GM12878 (cell line): ENCODE results near the gene MITF. TPM values are rescaled to one million over a fixed set of nuclear protein-coding genes. Genes with fewer than 3 reads are reported as not detected.

ENCODE experiments used
- ATAC-seq: fragments of 200-7000 bp; cut with Tn5 transposase; 3 replicates; pipeline ENCODE4 v1.9.1; 2020; ENCODE audit warnings: mild to moderate bottlenecking, moderate library complexity
- BruUV-seq: library from RNA; stranded (reverse); fragments of 400-500 nt; replicated peaks from 2 replicates; lab custom pipeline; 2021; lab: Mats Ljungman, UMichigan
- CTCF ChIA-PET: fragments of 300-600 bp; sonication (Branson Sonifier 250); formaldehyde crosslinking; extraction: SDS; loops from one replicate; lab custom pipeline; 2021; ENCODE audit warnings: inconsistent platforms; lab: Yijun Ruan, JAX
- POLR2A ChIA-PET: fragments of 350-600 bp; formaldehyde crosslinking; extraction: SDS; loops from one replicate; lab custom pipeline; 2021; ENCODE audit warnings: inconsistent platforms; lab: Charles Lee
- RAD21 ChIA-PET: fragments of 300-600 bp; sonication (Branson Sonifier 250); formaldehyde crosslinking; loops from one replicate; lab custom pipeline; 2023; ENCODE audit warnings: antibody characterized with exemption; ENCODE audit not compliant: unreplicated experiment; lab: Charles Lee
- SMC1A ChIA-PET: fragments of 300-600 bp; sonication (Branson Sonifier 250); formaldehyde crosslinking; loops from one replicate; lab custom pipeline; 2023; ENCODE audit not compliant: unreplicated experiment, uncharacterized antibody; lab: Charles Lee
- DNase-seq: peaks from one replicate; pipeline ENCODE4 v3.0.0-alpha.2; 2011; ENCODE audit warnings: low read depth, low spot score
- FAIRE-seq: peaks from 3 replicates; lab custom pipeline; 2011; peaks lifted over from hg19 to GRCh38; lab: Jason Lieb, UNC
- H2AFZ ChIP-seq: 2 replicates; pipeline ENCODE4 v1.6.0; 2011; ENCODE audit warnings: low read depth, low read length, control low read depth; ENCODE audit not compliant: control insufficient read depth
- H3K27ac ChIP-seq: 2 replicates; pipeline ENCODE4 v1.5.1; 2011; ENCODE audit warnings: control low read depth; ENCODE audit not compliant: control insufficient read depth, insufficient read depth
- H3K27me3 ChIP-seq, 2 experiments: replicated peaks in 1 of 2; 2 replicates each; pipeline versions ENCODE4 v1.6.0 to v1.6.1; 2011; ENCODE audit warnings: low read length in 1 of 2; ENCODE audit not compliant: control insufficient read depth in 2 of 2, insufficient read depth in 2 of 2
- H3K36me3 ChIP-seq, 2 experiments: 2 replicates each; pipeline ENCODE4 v1.5.1; 2011; ENCODE audit warnings: low read length in 1 of 2; ENCODE audit not compliant: control insufficient read depth in 2 of 2, insufficient read depth in 2 of 2
- H3K4me1 ChIP-seq: 2 replicates; pipeline ENCODE4 v1.6.1; 2011; ENCODE audit warnings: mild to moderate bottlenecking, low read length, moderate library complexity, mixed read lengths; ENCODE audit not compliant: control insufficient read depth, insufficient read depth
- H3K4me2 ChIP-seq: 2 replicates; pipeline ENCODE4 v1.6.0; 2011; ENCODE audit warnings: control low read depth; ENCODE audit not compliant: control insufficient read depth, insufficient read depth
- H3K4me3 ChIP-seq: fragments of 200-600 bp; sonication (generic); 2 replicates; pipeline ENCODE4 v1.5.1; 2016
- H3K79me2 ChIP-seq: 2 replicates; pipeline ENCODE4 v1.6.0; 2011; ENCODE audit warnings: low read length; ENCODE audit not compliant: control insufficient read depth, insufficient read depth
- H3K9ac ChIP-seq: 2 replicates; pipeline ENCODE4 v1.8.0; 2011; ENCODE audit warnings: low read length, control low read depth, mixed read lengths; ENCODE audit not compliant: control insufficient read depth, insufficient read depth
- H3K9me3 ChIP-seq: replicated peaks from 3 replicates; pipeline ENCODE4 v1.5.1; 2011; ENCODE audit warnings: mild to moderate bottlenecking, low read length; ENCODE audit not compliant: control insufficient read depth, insufficient read depth
- H4K20me1 ChIP-seq: 2 replicates; pipeline ENCODE4 v1.6.0; 2011; ENCODE audit not compliant: control insufficient read depth, insufficient read depth
- ESRRA ChIP-seq: IDR thresholded peaks from 2 replicates; pipeline ENCODE4 v1.6.1; 2012; ENCODE audit warnings: mild to moderate bottlenecking, low read length, improper control_type of control experiment
- EZH2 ChIP-seq: IDR thresholded peaks from 2 replicates; pipeline ENCODE4 v1.6.1; 2012; ENCODE audit warnings: low read depth, mild to moderate bottlenecking, control low read depth, inconsistent platforms, low read length, borderline replicate concordance; ENCODE audit not compliant: control insufficient read depth
- KAT2A ChIP-seq: conservative IDR thresholded peaks from 2 replicates; pipeline ENCODE4 v1.6.1; 2011; ENCODE audit warnings: low read depth, low read length; ENCODE audit not compliant: control insufficient read depth
- MXI1 ChIP-seq: fragments of 150-350 bp; IDR thresholded peaks from 2 replicates; pipeline ENCODE4 v1.6.1; 2011; ENCODE audit warnings: low read depth, mild to moderate bottlenecking, inconsistent platforms, low read length, improper control_type of control experiment
- NR2F1 ChIP-seq: fragments of 450-650 bp; conservative IDR thresholded peaks from 2 replicates; pipeline ENCODE4 v1.6.1; 2017; ENCODE audit warnings: mild to moderate bottlenecking
- WGBS: methylation state at CpG from one replicate; pipeline ENCODE4 v1.1.6; 2016; ENCODE audit warnings: low lambda C conversion rate; ENCODE audit not compliant: insufficient replicate concordance, insufficient coverage; ENCODE audit errors: missing lambda C conversion rate; 5-methylcytosine and 5-hydroxymethylcytosine counted together
- in situ Hi-C: fragments of 300-500 bp; cut with MboI; formaldehyde crosslinking; loops from 9 replicates; pipeline ENCODE4 v1.14.3; 2018; ENCODE audit warnings: mixed read lengths
- intact Hi-C: fragments of 100-400 bp; cut with micrococcal nuclease; formaldehyde crosslinking; loops from one replicate; pipeline ENCODE4 v1.14.2; 2022; ENCODE audit not compliant: unreplicated experiment
- polyA plus RNA-seq, 11 experiments: library from polyadenylated mRNA; depleted of rRNA in 4 of 11; unstranded in 6 of 11; stranded (reverse) in 5 of 11; fragments of >200 nt; fragmentation: Nextera tagmentation in 4 of 11; fragmentation: Illumina TruSeq in 1 of 11; extraction: Ambion mirVana in 4 of 11; extraction: Trizol in 1 of 11; gene quantifications; 1 replicate in 1 of 11; 2 replicates in 10 of 11; pipeline versions ENCODE4 v1.2.1 to v1.2.3, GENCODE V29; 2011 to 2016; ENCODE audit warnings: inconsistent platforms in 2 of 11, missing spikeins in 2 of 11, low read depth in 1 of 11
- total RNA-seq, 4 experiments: library from RNA; depleted of rRNA in 3 of 4; stranded (reverse); fragments of >200 nt in 3 of 4; fragmentation: Illumina TruSeq in 1 of 4; extraction: Trizol in 1 of 4; gene quantifications; 2 replicates each; pipeline versions ENCODE4 v1.2.1 to v1.2.3, GENCODE V29; 2013 to 2021
- TF ChIP-seq, protein P1 (sequence below): fragments of 450-650 bp; formaldehyde crosslinking; IDR thresholded peaks from 2 replicates; pipeline ENCODE4 v1.5.0; 2022; ENCODE audit warnings: mild to moderate bottlenecking, missing genetic modification characterization
- TF ChIP-seq, protein P2 (sequence below): fragments of 450-650 bp; IDR thresholded peaks from 2 replicates; pipeline ENCODE4 v1.6.1; 2018; ENCODE audit warnings: borderline replicate concordance, mild to moderate bottlenecking; ENCODE audit not compliant: partially characterized antibody
- TF ChIP-seq, protein P3 (sequence below): fragments of 450-650 bp; IDR thresholded peaks from 2 replicates; pipeline ENCODE4 v1.6.1; 2017; ENCODE audit warnings: mild to moderate bottlenecking, low read depth, inconsistent platforms; ENCODE audit not compliant: poor library complexity, severe bottlenecking

The MITF gene
- total and polyA plus RNA-seq, 10 of the 15 experiments (the other 5 are each of a cell fraction or from before 2014, with no cell fraction given), result under 0.01 to 0.90 (median 0.06) TPM; not detected in 3

DNA sequence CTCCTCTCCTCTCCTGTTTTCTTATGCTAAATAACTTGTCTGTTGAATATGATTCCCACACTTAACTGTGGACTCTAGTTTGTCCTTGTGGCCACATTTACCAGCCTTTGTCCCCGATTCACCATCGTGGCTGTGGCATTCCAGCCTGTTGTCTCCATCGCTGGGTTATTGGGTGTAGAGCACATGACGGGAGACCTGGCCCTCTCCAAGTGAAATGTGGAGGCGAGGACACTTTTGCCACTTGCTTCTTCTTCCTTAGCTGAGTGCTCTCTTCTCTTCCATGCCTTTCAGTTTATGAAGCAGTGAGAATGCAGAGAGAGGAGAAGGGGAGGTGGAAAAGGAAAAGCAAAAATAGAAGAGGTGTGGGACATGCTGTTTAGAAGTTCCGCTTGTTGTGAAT, 198.8 kb downstream of the MITF start:
- Histone ChIP-seq H4K20me1 (no peaks in the 10 kb centered on the region), H3K4me1 (no peaks in the 10 kb centered on the region), H3K27me3 (no peaks in the 10 kb centered on the region; a peak in 1 of 4 replicates), H3K27ac (no peak overlapping the region), H3K4me3 (no peak overlapping the region), H3K36me3 (no peaks in the 10 kb centered on the region), H3K79me2 (no peaks in the 10 kb centered on the region), H3K9me3 (no peaks in the 10 kb centered on the region), H2AFZ (no peak overlapping the region)
- intact Hi-C loops, result no loop called here
- in situ Hi-C loops, result loop anchor here (25.0 kb wide), 1 partner anchor 776 kb away; no protein-coding TSS in a partner anchor
- FAIRE-seq (no peak), DNase-seq (no peak), ATAC-seq (no peak)
- ChIA-PET CTCF (no interaction called here), RAD21 (no interaction called here), POLR2A (no interaction called here)
- 51% methylated on average over 6 of the region's 6 CpGs for WGBS
- BruUV-seq, result no TSS peak
- no peak for TF ChIP-seq ESRRA
- TF ChIP-seq, protein P1, sequence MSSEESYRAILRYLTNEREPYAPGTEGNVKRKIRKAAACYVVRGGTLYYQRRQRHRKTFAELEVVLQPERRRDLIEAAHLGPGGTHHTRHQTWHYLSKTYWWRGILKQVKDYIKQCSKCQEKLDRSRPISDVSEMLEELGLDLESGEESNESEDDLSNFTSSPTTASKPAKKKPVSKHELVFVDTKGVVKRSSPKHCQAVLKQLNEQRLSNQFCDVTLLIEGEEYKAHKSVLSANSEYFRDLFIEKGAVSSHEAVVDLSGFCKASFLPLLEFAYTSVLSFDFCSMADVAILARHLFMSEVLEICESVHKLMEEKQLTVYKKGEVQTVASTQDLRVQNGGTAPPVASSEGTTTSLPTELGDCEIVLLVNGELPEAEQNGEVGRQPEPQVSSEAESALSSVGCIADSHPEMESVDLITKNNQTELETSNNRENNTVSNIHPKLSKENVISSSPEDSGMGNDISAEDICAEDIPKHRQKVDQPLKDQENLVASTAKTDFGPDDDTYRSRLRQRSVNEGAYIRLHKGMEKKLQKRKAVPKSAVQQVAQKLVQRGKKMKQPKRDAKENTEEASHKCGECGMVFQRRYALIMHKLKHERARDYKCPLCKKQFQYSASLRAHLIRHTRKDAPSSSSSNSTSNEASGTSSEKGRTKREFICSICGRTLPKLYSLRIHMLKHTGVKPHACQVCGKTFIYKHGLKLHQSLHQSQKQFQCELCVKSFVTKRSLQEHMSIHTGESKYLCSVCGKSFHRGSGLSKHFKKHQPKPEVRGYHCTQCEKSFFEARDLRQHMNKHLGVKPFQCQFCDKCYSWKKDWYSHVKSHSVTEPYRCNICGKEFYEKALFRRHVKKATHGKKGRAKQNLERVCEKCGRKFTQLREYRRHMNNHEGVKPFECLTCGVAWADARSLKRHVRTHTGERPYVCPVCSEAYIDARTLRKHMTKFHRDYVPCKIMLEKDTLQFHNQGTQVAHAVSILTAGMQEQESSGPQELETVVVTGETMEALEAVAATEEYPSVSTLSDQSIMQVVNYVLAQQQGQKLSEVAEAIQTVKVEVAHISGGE, result no peak
- TF ChIP-seq MXI1, result no peak
- TF ChIP-seq, protein P2, sequence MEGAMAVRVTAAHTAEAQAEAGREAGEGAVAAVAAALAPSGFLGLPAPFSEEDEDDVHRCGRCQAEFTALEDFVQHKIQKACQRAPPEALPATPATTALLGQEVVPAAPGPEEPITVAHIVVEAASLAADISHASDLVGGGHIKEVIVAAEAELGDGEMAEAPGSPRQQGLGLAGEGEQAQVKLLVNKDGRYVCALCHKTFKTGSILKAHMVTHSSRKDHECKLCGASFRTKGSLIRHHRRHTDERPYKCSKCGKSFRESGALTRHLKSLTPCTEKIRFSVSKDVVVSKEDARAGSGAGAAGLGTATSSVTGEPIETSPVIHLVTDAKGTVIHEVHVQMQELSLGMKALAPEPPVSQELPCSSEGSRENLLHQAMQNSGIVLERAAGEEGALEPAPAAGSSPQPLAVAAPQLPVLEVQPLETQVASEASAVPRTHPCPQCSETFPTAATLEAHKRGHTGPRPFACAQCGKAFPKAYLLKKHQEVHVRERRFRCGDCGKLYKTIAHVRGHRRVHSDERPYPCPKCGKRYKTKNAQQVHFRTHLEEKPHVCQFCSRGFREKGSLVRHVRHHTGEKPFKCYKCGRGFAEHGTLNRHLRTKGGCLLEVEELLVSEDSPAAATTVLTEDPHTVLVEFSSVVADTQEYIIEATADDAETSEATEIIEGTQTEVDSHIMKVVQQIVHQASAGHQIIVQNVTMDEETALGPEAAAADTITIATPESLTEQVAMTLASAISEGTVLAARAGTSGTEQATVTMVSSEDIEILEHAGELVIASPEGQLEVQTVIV, result no peak
- TF ChIP-seq, protein P3, sequence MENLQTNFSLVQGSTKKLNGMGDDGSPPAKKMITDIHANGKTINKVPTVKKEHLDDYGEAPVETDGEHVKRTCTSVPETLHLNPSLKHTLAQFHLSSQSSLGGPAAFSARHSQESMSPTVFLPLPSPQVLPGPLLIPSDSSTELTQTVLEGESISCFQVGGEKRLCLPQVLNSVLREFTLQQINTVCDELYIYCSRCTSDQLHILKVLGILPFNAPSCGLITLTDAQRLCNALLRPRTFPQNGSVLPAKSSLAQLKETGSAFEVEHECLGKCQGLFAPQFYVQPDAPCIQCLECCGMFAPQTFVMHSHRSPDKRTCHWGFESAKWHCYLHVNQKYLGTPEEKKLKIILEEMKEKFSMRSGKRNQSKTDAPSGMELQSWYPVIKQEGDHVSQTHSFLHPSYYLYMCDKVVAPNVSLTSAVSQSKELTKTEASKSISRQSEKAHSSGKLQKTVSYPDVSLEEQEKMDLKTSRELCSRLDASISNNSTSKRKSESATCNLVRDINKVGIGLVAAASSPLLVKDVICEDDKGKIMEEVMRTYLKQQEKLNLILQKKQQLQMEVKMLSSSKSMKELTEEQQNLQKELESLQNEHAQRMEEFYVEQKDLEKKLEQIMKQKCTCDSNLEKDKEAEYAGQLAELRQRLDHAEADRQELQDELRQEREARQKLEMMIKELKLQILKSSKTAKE, result no peak
- no peak for TF ChIP-seq NR2F1
- no peak for TF ChIP-seq KAT2A
- no peak for TF ChIP-seq EZH2
- TF ChIP-seq, all 136 proteins: peak for 0
- H3K4me2 ChIP-seq, result no peak overlapping the region
- SMC1A ChIA-PET, result no interaction called here
- H3K9ac ChIP-seq, result no peak overlapping the region
